Hepatocyte (in vitro differentiated cells): ENCODE results near the gene CHAD.

Experiments used
- CTCF ChIP-seq: fragments of 200-600 bp; sonication (generic); IDR thresholded peaks from 2 replicates; pipeline ENCODE4 v1.5.1; 2016; ENCODE audit warnings: antibody characterized with exemption, mild to moderate bottlenecking; ENCODE audit not compliant: poor library complexity
- EZH2 ChIP-seq: fragments of 200-600 bp; sonication (generic); IDR thresholded peaks from 2 replicates; pipeline ENCODE4 v1.6.1; 2016; ENCODE audit warnings: antibody characterized with exemption, mild to moderate bottlenecking, borderline replicate concordance

GRCh38 chr17:50482110-50482509 lies 13.4 kb upstream of the CHAD start:
- TF ChIP-seq CTCF (no peak), EZH2 (no peak)
